B cell (primary cell): Measurements from ENCODE around the gene HP1BP3. TPM values are rescaled to one million over a fixed set of nuclear protein-coding genes. Genes with fewer than 3 reads are reported as not detected.

Source experiments
- ATAC-seq: fragments of 200-7000 bp; cut with Tn5 transposase; one replicate; pipeline ENCODE4 v1.10.0; 2021; ENCODE audit warnings: low read depth, mild to moderate bottlenecking, moderate number of reproducible peaks, moderate library complexity
- CTCF ChIA-PET: fragments of 350-600 bp; sonication (Branson Sonifier 250); formaldehyde crosslinking; loops from one replicate; lab custom pipeline; 2021; ENCODE audit warnings: antibody characterized with exemption, inconsistent platforms; lab: Charles Lee
- POLR2A ChIA-PET: fragments of 350-600 bp; sonication (Branson Sonifier 250); formaldehyde crosslinking; loops from one replicate; lab custom pipeline; 2021; ENCODE audit warnings: antibody characterized with exemption; lab: Charles Lee
- DNase-seq: peaks from one replicate; pipeline ENCODE4 v3.0.0; 2013
- H2AFZ ChIP-seq: 2 replicates; pipeline ENCODE4 v1.6.1; 2012; ENCODE audit warnings: mild to moderate bottlenecking, low read depth, low read length; ENCODE audit not compliant: insufficient read depth, poor library complexity, severe bottlenecking
- H3K27ac ChIP-seq, 2 donors: 1 replicate in 1 of 2; 2 replicates in 1 of 2; pipeline ENCODE4 v1.5.1; 2012 to 2013; ENCODE audit warnings: low read length in 2 of 2, mild to moderate bottlenecking in 2 of 2, moderate library complexity in 1 of 2
- H3K27me3 ChIP-seq, 4 experiments: fragments of 200-600 bp in 1 of 4; sonication (generic) in 1 of 4; replicated peaks in 1 of 4; 1 replicate in 2 of 4; 2 replicates in 2 of 4; pipeline versions ENCODE4 v1.6.1 to v1.7.0; 2013 to 2016; ENCODE audit warnings: low read length in 3 of 4, mild to moderate bottlenecking in 2 of 4, mixed read lengths in 1 of 4, moderate library complexity in 1 of 4; ENCODE audit not compliant: insufficient read depth in 4 of 4, control insufficient read depth in 3 of 4; ENCODE audit errors: control extremely low read depth in 1 of 4
- H3K36me3 ChIP-seq, 2 experiments: replicated peaks in 1 of 2; 1 replicate in 1 of 2; 2 replicates in 1 of 2; pipeline versions ENCODE4 v1.6.1 to v1.7.1; 2013; ENCODE audit warnings: low read length in 1 of 2; ENCODE audit not compliant: insufficient read depth in 2 of 2, control insufficient read depth in 1 of 2; ENCODE audit errors: control extremely low read depth in 1 of 2, extremely low read depth in 1 of 2
- H3K4me1 ChIP-seq, 2 donors: fragments of 200-600 bp in 1 of 2; sonication (generic) in 1 of 2; 1 replicate in 1 of 2; 2 replicates in 1 of 2; pipeline versions ENCODE4 v1.5.1 to v1.6.1; 2013 to 2017; ENCODE audit warnings: low read length in 2 of 2; ENCODE audit not compliant: control insufficient read depth in 2 of 2, insufficient read depth in 2 of 2
- H3K4me2 ChIP-seq: replicated peaks from 2 replicates; pipeline ENCODE3; 2012; ENCODE audit warnings: mild to moderate bottlenecking, low read depth, low read length; ENCODE audit not compliant: poor library complexity, severe bottlenecking
- H3K4me3 ChIP-seq, 5 experiments: fragments of 200-600 bp in 1 of 5; sonication (generic) in 1 of 5; 1 replicate in 3 of 5; 2 replicates in 2 of 5; pipeline versions ENCODE4 v1.5.1 to v1.7.0; 2011 to 2016; ENCODE audit warnings: low read length in 4 of 5, mild to moderate bottlenecking in 4 of 5, low read depth in 2 of 5, control low read depth in 1 of 5, moderate library complexity in 1 of 5; ENCODE audit not compliant: insufficient read depth in 1 of 5; ENCODE audit errors: control extremely low read depth in 1 of 5, extremely low read depth in 1 of 5
- H3K79me2 ChIP-seq: fragments of 200-600 bp; sonication (generic); one replicate; pipeline ENCODE4 v1.6.0; 2016; ENCODE audit warnings: low read length; ENCODE audit not compliant: control insufficient read depth, insufficient read depth
- H3K9ac ChIP-seq: fragments of 200-600 bp; sonication (generic); 2 replicates; pipeline ENCODE4 v1.6.1; 2017; ENCODE audit warnings: mild to moderate bottlenecking, low read length, moderate library complexity
- H3K9me3 ChIP-seq, 3 donors: one replicate each; pipeline versions ENCODE4 v1.6.1 to v1.7.1; 2013; ENCODE audit warnings: low read length in 2 of 3; ENCODE audit not compliant: control insufficient read depth in 2 of 3, insufficient read depth in 1 of 3; ENCODE audit errors: control extremely low read depth in 1 of 3
- H4K20me1 ChIP-seq: 2 replicates; pipeline ENCODE4 v1.6.0; 2012; ENCODE audit warnings: mild to moderate bottlenecking, low read length; ENCODE audit not compliant: insufficient read depth, control insufficient read depth, poor library complexity, severe bottlenecking
- H3K27ac Mint-ChIP-seq: one replicate; pipeline ENCODE4 v1.8.0; 2021; ENCODE audit warnings: mixed read lengths
- H3K27me3 Mint-ChIP-seq: one replicate; pipeline ENCODE4 v1.8.0; 2021; ENCODE audit warnings: mixed read lengths
- H3K4me1 Mint-ChIP-seq: one replicate; pipeline ENCODE4 v1.8.0; 2021; ENCODE audit warnings: mixed read lengths
- H3K4me3 Mint-ChIP-seq: one replicate; pipeline ENCODE4 v1.8.0; 2021; ENCODE audit warnings: mixed read lengths
- H3K9me3 Mint-ChIP-seq: one replicate; pipeline ENCODE4 v1.8.0; 2022; ENCODE audit warnings: mixed read lengths; ENCODE audit not compliant: insufficient read depth
- CTCF ChIP-seq: fragments of 200-600 bp; IDR thresholded peaks from one replicate; pipeline ENCODE4 v1.8.0; 2022; ENCODE audit warnings: antibody characterized with exemption, mild to moderate bottlenecking
- EZH2 ChIP-seq: IDR thresholded peaks from 2 replicates; pipeline ENCODE4 v1.6.1; 2012; ENCODE audit warnings: borderline replicate concordance, low read depth, mild to moderate bottlenecking, moderate library complexity, low read length; ENCODE audit not compliant: insufficient read depth, poor library complexity, severe bottlenecking
- WGBS: methylation state at CpG from one replicate; pipeline ENCODE4 v1.1.5; 2013; ENCODE audit warnings: missing lambda C conversion rate; ENCODE audit not compliant: insufficient coverage; 5-methylcytosine and 5-hydroxymethylcytosine counted together
- intact Hi-C: fragments of 100-400 bp; cut with micrococcal nuclease; formaldehyde crosslinking; loops from one replicate; pipeline ENCODE4 v1.10.0; 2022
- polyA plus RNA-seq: library from polyadenylated mRNA; depleted of rRNA; stranded (reverse); fragments of >200 nt; gene quantifications from 2 replicates; pipeline ENCODE4 v1.2.3, GENCODE V29; 2012
- total RNA-seq, 2 donors: library from RNA; stranded (reverse); fragments of 120-200 nt in 1 of 2; gene quantifications; 1 replicate in 1 of 2; 2 replicates in 1 of 2; pipeline versions ENCODE4 v1.2.3 to v1.2.4, GENCODE V29; 2013 to 2022

Gene HP1BP3
- total and polyA plus RNA-seq, 2 donors (not counting 1 experiment from before 2014, with no cell fraction given), result 147 to 303 TPM

DNA sequence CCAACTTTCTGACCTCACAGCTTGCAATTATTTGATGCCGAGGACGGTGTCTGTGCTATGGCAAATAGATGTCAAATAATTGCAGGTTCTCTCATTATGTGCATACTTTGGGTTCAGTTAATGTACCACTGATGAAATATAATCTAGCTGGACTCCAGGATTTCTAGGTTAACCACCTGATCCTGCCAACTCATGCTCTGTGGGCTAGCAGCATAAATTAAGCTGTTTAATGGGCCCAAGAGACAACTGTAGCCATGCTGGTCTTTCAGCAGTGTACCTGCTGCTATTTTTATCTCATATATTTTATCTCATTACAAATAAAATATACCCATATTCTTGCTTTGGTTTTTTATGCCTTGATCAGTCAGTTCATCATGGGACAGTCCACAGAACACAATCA is 43.3 kb upstream of the HP1BP3 start:
- Histone ChIP-seq H3K27ac (no peak overlapping the region), H3K4me3 (no peak overlapping the region), H2AFZ (no peak overlapping the region), H4K20me1 (no peaks in the 10 kb centered on the region), H3K9ac (no peak overlapping the region), H3K4me2 (no peak overlapping the region), H3K9me3 (peaks cover 0 to 3% (median 0%) of the 10 kb centered on the region in 3 donors), H3K27me3 (no peaks in the 10 kb centered on the region), H3K79me2 (no peaks in the 10 kb centered on the region), H3K4me1 (no peaks in the 10 kb centered on the region), H3K36me3 (peaks cover 0 to 32% of the 10 kb centered on the region in 2 experiments)
- Mint-ChIP-seq H3K27ac (no peak overlapping the region), H3K27me3 (no peaks in the 10 kb centered on the region), H3K4me3 (no peak overlapping the region), H3K4me1 (no peaks in the 10 kb centered on the region), H3K9me3 (no peaks in the 10 kb centered on the region)
- WGBS, result no CpG with 5 or more reads among the region's 2 CpGs
- no peak for DNase-seq
- CTCF ChIA-PET, result interaction anchor here (0.6 to 1.7 kb wide), 2 partner anchors 351 to 365 kb away, joined by 4 read pairs; no protein-coding TSS in a partner anchor
- ATAC-seq, result no peak
- intact Hi-C loops, result no loop called here
- TF ChIP-seq EZH2, result no peak
- no peak for TF ChIP-seq CTCF
- POLR2A ChIA-PET, result interaction anchor here (0.7 kb wide), 1 partner anchor 61 kb away, joined by 5 read pairs; no protein-coding TSS in a partner anchor

- H3K36me3 ChIP-seq, result peaks cover 0 to 35% of the 10 kb centered on the region in 2 experiments
- CTCF ChIA-PET, result interaction anchor here (0.6 to 1.7 kb wide), 2 partner anchors 352 to 366 kb away, joined by 4 read pairs; no protein-coding TSS in a partner anchor
- no peak overlapping the region for H3K4me2 ChIP-seq
- no peak overlapping the region for H3K27ac ChIP-seq
- H3K79me2 ChIP-seq, result no peaks in the 10 kb centered on the region
- ATAC-seq, result no peak
- POLR2A ChIA-PET, result no interaction called here
- TF ChIP-seq EZH2 (no peak), CTCF (no peak)
- Mint-ChIP-seq H3K27me3 (no peaks in the 10 kb centered on the region), H3K4me3 (no peak overlapping the region), H3K4me1 (no peaks in the 10 kb centered on the region), H3K27ac (no peak overlapping the region), H3K9me3 (no peaks in the 10 kb centered on the region)
- H3K4me1 ChIP-seq, result no peaks in the 10 kb centered on the region
- no peak for DNase-seq
- intact Hi-C loops, result no loop called here
- 80% methylated on average over 1 of the region's 1 CpG for WGBS
- H3K27me3 ChIP-seq, result no peaks in the 10 kb centered on the region
- no peak overlapping the region for H3K4me3 ChIP-seq
- H4K20me1 ChIP-seq, result no peaks in the 10 kb centered on the region
- H3K9ac ChIP-seq, result no peak overlapping the region
- peaks cover 0 to 3% (median 0%) of the 10 kb centered on the region in 3 donors for H3K9me3 ChIP-seq
- no peak overlapping the region for H2AFZ ChIP-seq
These were observed 42.8 kb upstream of the HP1BP3 start for GRCh38 chr1:20829946-20830345.
